Common myeloid progenitor, CD34-positive (primary cell): ENCODE results near the gene ZNRF3. TPM values are rescaled to one million over a fixed set of nuclear protein-coding genes. Genes with fewer than 3 reads are reported as not detected.
A peak's percentile ranks its signal among the peaks of the same experiment; 100 is the strongest.

ENCODE experiments used
- CTCF ChIA-PET: fragments of 350-600 bp; sonication (Branson Sonifier 250); formaldehyde crosslinking; loops from one replicate; lab custom pipeline; 2021; ENCODE audit warnings: antibody characterized with exemption; lab: Charles Lee
- POLR2A ChIA-PET: fragments of 350-600 bp; sonication (Branson Sonifier 250); formaldehyde crosslinking; loops from one replicate; lab custom pipeline; 2021; ENCODE audit warnings: antibody characterized with exemption; lab: Charles Lee
- DNase-seq, 3 donors: peaks; one replicate each; pipeline versions ENCODE4 v3.0.0 to v3.0.0-alpha.2; 2013
- H3K27ac ChIP-seq, 2 experiments: 1 replicate in 1 of 2; 2 replicates in 1 of 2; pipeline ENCODE4 v1.7.0; 2013; ENCODE audit warnings: inconsistent platforms in 2 of 2, low read length in 2 of 2, mild to moderate bottlenecking in 2 of 2, low read depth in 1 of 2, moderate library complexity in 1 of 2; ENCODE audit not compliant: severe bottlenecking in 2 of 2, insufficient read depth in 1 of 2, poor library complexity in 1 of 2
- H3K27me3 ChIP-seq, 5 experiments: replicated peaks in 2 of 5; 1 replicate in 3 of 5; 2 replicates in 2 of 5; pipeline versions ENCODE4 v1.6.1 to v1.7.0; 2013; ENCODE audit warnings: low read length in 4 of 5, mild to moderate bottlenecking in 2 of 5, moderate library complexity in 2 of 5, inconsistent platforms in 1 of 5; ENCODE audit not compliant: insufficient read depth in 5 of 5, control insufficient read depth in 4 of 5
- H3K36me3 ChIP-seq, 4 experiments: 1 replicate in 2 of 4; 2 replicates in 2 of 4; pipeline versions ENCODE4 v1.6.1 to v1.7.0; 2013; ENCODE audit warnings: low read length in 3 of 4, control low read depth in 1 of 4, mild to moderate bottlenecking in 1 of 4; ENCODE audit not compliant: control insufficient read depth in 4 of 4, insufficient read depth in 4 of 4
- H3K4me1 ChIP-seq, 4 experiments: 1 replicate in 3 of 4; 2 replicates in 1 of 4; pipeline versions ENCODE4 v1.6.1 to v1.7.1; 2013; ENCODE audit warnings: low read length in 3 of 4, mild to moderate bottlenecking in 3 of 4, control low read depth in 1 of 4, inconsistent platforms in 1 of 4, moderate library complexity in 1 of 4; ENCODE audit not compliant: control insufficient read depth in 4 of 4, insufficient read depth in 4 of 4; ENCODE audit errors: control extremely low read depth in 1 of 4
- H3K4me3 ChIP-seq, 7 experiments: 1 replicate in 4 of 7; 2 replicates in 3 of 7; pipeline versions ENCODE4 v1.5.1 to v1.7.0; 2013; ENCODE audit warnings: mild to moderate bottlenecking in 7 of 7, low read length in 6 of 7, moderate library complexity in 6 of 7, inconsistent platforms in 2 of 7, low read depth in 2 of 7, control low read depth in 1 of 7; ENCODE audit not compliant: insufficient read depth in 4 of 7, control insufficient read depth in 1 of 7; ENCODE audit errors: extremely low read depth in 1 of 7
- H3K9me3 ChIP-seq, 5 experiments: 1 replicate in 4 of 5; 2 replicates in 1 of 5; pipeline versions ENCODE4 v1.6.1 to v1.7.1; 2013; ENCODE audit warnings: low read length in 4 of 5, mild to moderate bottlenecking in 2 of 5, inconsistent platforms in 1 of 5, low read depth in 1 of 5, moderate library complexity in 1 of 5; ENCODE audit not compliant: control insufficient read depth in 4 of 5, insufficient read depth in 2 of 5; ENCODE audit errors: control extremely low read depth in 1 of 5
- WGBS: methylation state at CpG from one replicate; pipeline ENCODE4 v1.1.5; 2013; ENCODE audit not compliant: insufficient coverage; 5-methylcytosine and 5-hydroxymethylcytosine counted together
- polyA plus RNA-seq: library from polyadenylated mRNA; unstranded; fragments of 120-200 nt; gene quantifications from one replicate; pipeline ENCODE4 v1.2.1, GENCODE V29; 2013

ZNRF3 gene
- polyA plus RNA-seq: 1.1 TPM

DNA sequence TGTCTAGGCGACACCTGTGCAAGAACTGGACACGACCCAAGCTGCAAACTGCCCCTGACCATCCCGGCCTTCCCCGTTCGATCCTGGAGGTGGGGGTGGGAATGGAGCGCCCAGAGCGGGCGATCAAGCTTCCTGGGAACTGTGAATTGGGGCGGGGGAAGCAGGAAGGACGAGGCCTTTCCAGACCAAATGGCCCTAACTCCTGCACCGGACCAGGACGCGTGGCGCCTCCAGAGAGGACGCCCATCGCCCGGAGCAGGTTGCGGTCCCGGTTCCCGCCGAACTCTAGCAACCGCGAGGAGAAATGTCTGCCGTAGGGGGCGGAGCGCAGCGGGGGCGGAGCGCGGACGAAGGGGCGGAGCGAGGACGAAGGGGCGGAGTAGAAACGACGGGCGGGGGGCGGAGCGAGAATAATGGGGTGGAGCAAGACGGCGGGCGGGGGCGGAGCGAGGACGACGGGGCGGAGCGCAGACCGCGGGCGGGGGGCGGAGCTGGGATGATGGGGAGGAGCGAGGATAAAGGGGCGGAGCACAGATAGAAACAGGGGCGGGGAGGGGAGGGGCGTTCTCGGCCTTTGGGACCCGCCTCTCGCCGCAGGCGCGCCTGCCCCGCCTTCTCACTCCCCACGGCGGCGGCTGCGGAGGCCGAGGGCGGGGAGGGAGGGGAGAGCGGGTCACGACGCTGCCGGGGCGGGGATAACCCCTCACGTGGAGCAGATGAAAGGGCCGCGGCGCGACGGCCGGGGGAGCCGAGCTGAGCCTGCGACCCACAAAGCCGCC lies at the start of gene ZNRF3:
Gene ZNRF3 (plus strand): TSS at position 695 of the 779 bp plus-strand sequence. CDS start 195 bp downstream, outside the sequence.
- H3K4me3 ChIP-seq: peak within 1 kb of the TSS; percentile 45 to 86 (median 74)
- peaks cover 0 to 20% (median 13%) of the 10 kb centered on the region in 4 experiments for H3K4me1 ChIP-seq
- ChIA-PET POLR2A (interaction anchor here (0.5 to 0.6 kb wide), 2 partner anchors 9 to 21 kb away, joined by 3 to 4 read pairs; no protein-coding TSS in a partner anchor), CTCF (interaction anchor here (1.5 to 1.7 kb wide), 2 partner anchors 22 to 157 kb away, joined by 3 to 5 read pairs; no protein-coding TSS in a partner anchor)
- peaks cover 2 to 12% (median 9%) of the 10 kb centered on the region in 5 experiments for H3K27me3 ChIP-seq
- under 1% methylated on average over 70 of the region's 85 CpGs for WGBS
- H3K27ac ChIP-seq: no peak within 1 kb of the TSS
- peak; percentile 86 to 93 (median 92) for DNase-seq
- no peaks in the 10 kb centered on the region for H3K36me3 ChIP-seq
- H3K9me3 ChIP-seq: no peaks in the 10 kb centered on the region

- no peak overlapping the region for H3K4me3 ChIP-seq
- H3K36me3 ChIP-seq: peaks cover 0 to 7% (median 1%) of the 10 kb centered on the region in 4 experiments
- H3K9me3 ChIP-seq: no peaks in the 10 kb centered on the region
- no peaks in the 10 kb centered on the region for H3K27me3 ChIP-seq
- ChIA-PET POLR2A (no interaction called here), CTCF (interaction anchor here (1.3 to 1.5 kb wide), 3 partner anchors 201 to 235 kb away, joined by 3 to 4 read pairs (median 4); no protein-coding TSS in a partner anchor)
- no peak for DNase-seq
- H3K4me1 ChIP-seq: peaks cover 0 to 8% (median 0%) of the 10 kb centered on the region in 4 experiments
- H3K27ac ChIP-seq: no peak overlapping the region
- WGBS: 97% methylated on average over 8 of the region's 11 CpGs
These were observed 47.7 kb upstream of the ZNRF3 start for GRCh38 chr22:28835630-28836189.

DNA sequence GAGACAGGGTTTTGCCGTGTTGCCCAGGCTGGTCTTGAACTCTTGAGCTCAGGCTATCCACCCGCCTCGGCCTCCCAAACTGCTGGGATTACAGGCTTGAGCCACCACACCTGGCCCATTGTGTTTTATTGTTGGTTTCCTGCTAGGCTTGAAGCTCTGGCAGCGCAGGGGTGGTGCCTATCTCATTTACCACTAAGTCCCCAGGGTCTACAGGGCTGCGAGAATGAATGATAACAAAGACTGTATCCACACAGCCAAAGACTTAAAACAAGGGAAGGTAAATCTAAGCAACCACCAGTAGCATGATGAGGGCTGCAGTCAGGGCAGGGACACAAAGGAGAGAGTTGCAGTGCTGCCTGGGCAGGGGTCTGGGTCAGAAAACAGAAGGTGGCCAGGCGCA lies 45.7 kb upstream of the ZNRF3 start:
- no peak overlapping the region for H3K4me3 ChIP-seq
- ChIA-PET CTCF (interaction anchor here (1.2 to 1.3 kb wide), 2 partner anchors 18 to 52 kb away, joined by 3 read pairs; no protein-coding TSS in a partner anchor), POLR2A (no interaction called here)
- 93% methylated on average over 6 of the region's 6 CpGs for WGBS
- peaks cover 0 to 6% (median 1%) of the 10 kb centered on the region in 4 experiments for H3K36me3 ChIP-seq
- no peak overlapping the region for H3K27ac ChIP-seq
- no peaks in the 10 kb centered on the region for H3K9me3 ChIP-seq
- no peaks in the 10 kb centered on the region for H3K27me3 ChIP-seq
- no peaks in the 10 kb centered on the region for H3K4me1 ChIP-seq
- no peak for DNase-seq

DNA sequence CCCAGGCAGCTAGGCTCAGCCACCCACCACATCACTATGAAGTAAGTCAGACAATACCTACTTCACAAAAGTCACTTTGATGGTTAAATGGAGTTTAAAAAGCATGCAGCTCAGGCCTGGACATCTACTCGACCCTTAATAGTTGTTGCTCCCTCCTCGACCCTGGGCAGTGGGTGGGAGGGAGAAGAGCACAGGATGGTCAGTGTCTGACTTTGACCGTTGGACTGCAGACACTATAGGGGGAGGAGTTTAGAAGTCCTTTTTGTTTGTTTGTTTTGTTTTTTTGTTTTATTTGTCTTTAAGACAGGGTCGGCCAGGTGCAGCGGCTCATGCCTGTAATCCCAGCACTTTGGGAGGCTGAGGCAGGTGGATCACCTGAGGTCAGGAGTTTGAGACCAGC lies 44.4 kb upstream of the ZNRF3 start:
- ChIA-PET POLR2A (no interaction called here), CTCF (no interaction called here)
- Histone ChIP-seq H3K36me3 (peaks cover 0 to 2% (median under 1%) of the 10 kb centered on the region in 4 experiments), H3K4me3 (no peak overlapping the region), H3K9me3 (no peaks in the 10 kb centered on the region), H3K4me1 (no peaks in the 10 kb centered on the region), H3K27ac (no peak overlapping the region), H3K27me3 (no peaks in the 10 kb centered on the region)
- DNase-seq: no peak
- 100% methylated on average over 4 of the region's 5 CpGs for WGBS

GRCh38 chr22:28841111-28841510 lies 42.3 kb upstream of the ZNRF3 start:
- ChIA-PET POLR2A (no interaction called here), CTCF (interaction anchor here (0.6 kb wide), 1 partner anchor 43 kb away, joined by 3 read pairs; no protein-coding TSS in a partner anchor)
- Histone ChIP-seq H3K9me3 (peaks cover 0 to 2% (median 0%) of the 10 kb centered on the region in 5 experiments), H3K27ac (no peak overlapping the region), H3K4me3 (no peak overlapping the region), H3K4me1 (no peaks in the 10 kb centered on the region), H3K27me3 (no peaks in the 10 kb centered on the region), H3K36me3 (no peaks in the 10 kb centered on the region)
- 100% methylated on average over 2 of the region's 5 CpGs for WGBS
- DNase-seq: peak in 1 of 3 donors; percentile 29

- ChIA-PET CTCF (no interaction called here), POLR2A (interaction anchor here (0.7 kb wide), 1 partner anchor 1346 kb away, joined by 3 read pairs; no protein-coding TSS in a partner anchor)
- H3K9me3 ChIP-seq: peaks cover 0 to 21% (median 3%) of the 10 kb centered on the region in 5 experiments
- H3K4me1 ChIP-seq: no peaks in the 10 kb centered on the region
- WGBS: no CpG with 5 or more reads among the region's 2 CpGs
- H3K27ac ChIP-seq: no peak overlapping the region
- no peaks in the 10 kb centered on the region for H3K36me3 ChIP-seq
- no peak for DNase-seq
- no peak overlapping the region for H3K4me3 ChIP-seq
- H3K27me3 ChIP-seq: no peaks in the 10 kb centered on the region
These were observed 39.7 kb upstream of the ZNRF3 start for GRCh38 chr22:28843633-28844032.
